Bone marrow (tissue), 2 donors: Measurements from ENCODE around the gene FOXC2.
"Not testable (repeated sequence)": the region's sequence is repeated elsewhere in the genome, so short reads cannot be mapped to it uniquely, and the experiment has no call there.

Experiments
- DNase-seq, 2 donors: peaks; one replicate each; lab custom pipeline; 2025; lab: John Stamatoyannopoulos, UW

The FOXC2 gene

DNA sequence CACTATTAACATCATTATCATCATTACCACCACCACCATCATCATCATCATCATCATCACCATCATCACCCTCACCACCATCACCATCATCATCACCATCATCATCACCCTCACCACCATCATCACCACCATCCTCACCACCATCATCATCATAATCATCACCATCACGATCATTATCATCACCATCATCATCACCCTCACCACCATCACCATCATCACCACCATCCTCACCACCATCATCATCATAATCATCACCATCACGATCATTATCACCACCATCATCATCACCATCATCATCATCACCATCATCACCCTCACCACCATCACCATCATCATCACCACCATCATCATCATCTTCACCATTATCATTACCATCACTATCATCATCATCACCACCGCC lies 21.3 kb downstream of the FOXC2 start:
- DNase-seq: not testable (repeated sequence)

DNA sequence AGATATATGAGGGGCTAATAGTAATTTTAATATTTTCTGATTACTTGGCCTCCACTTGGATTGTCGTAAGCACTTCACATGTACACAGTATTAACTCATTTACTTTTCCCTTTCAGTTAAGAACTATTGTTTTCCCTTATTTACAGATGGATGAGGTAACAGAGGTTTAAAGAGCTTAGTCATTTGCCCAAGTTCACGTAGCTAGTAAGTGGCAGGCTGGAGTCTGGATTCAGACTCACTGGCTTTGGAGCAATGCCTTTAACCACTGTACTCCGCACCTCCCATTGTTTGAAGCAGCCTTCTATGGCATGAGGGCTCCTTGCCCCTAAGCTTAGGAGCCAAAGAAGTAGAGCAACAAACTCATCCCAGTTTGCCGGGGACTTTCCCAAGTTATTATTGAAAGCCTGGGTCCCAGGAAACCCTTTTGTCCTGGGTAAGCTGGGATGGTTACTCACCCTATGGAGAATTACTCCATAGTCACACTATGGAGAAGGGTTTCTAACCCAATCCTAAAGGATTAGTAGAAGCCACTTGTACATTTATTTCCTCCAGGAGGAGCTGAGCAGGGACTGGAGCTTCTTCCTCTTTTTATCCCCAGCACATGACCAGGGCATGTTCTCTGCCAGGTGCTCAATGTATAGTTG lies 24.0 kb downstream of the FOXC2 start:
- no peak for DNase-seq

DNA sequence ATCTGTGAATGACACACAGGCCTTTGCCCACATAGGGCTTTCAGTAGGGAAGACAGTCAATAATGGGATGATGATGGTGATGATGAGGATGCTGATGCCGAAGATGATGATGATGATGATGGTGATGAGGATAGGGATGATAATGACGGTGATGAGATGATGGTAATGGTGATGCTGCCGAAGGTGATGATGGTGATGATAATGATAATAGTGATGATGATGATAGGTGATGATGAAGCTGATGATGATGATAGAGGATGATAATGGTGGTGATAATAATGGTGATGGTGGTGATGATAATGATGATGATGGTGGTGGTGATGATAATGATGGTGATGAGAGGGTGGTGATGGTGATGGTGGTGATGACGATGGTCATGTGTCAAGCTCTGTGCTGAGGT lies 24.6 kb downstream of the FOXC2 start:
- DNase-seq: no peak

DNA sequence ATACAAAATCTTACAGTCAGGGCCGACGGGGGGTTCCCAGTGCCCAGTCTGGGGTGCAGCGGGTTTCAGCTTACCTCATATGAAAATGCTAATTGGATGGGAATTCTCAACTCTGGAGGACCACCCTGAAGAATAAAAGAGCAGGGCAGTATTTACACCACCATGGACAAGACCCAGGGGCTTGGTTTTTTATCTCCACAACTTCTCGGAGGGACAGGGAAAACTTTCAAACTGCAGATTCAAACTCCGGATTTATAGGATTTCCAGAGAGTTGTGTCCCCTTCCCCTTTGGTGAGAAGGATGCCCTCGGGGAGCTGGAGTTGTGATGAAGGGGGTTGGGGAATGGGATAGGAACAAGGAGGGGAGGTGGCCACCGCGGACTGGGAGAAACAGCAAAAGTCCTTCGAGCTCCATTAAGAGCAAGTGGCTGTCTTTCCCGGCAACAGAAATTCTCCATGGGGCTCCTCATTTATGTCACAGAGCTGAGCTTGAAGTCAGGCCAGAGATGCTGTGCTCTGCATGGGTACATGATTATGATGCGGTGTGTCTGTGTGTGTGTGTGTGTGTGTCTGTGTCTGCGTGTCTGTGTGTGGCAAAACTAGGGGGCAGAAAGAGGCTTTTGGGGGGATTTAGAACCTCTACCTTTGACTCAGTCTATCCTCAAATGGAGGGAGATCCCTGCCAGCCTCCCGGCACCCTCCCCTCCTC lies 27.4 kb downstream of the FOXC2 start:
- no peak for DNase-seq

DNA sequence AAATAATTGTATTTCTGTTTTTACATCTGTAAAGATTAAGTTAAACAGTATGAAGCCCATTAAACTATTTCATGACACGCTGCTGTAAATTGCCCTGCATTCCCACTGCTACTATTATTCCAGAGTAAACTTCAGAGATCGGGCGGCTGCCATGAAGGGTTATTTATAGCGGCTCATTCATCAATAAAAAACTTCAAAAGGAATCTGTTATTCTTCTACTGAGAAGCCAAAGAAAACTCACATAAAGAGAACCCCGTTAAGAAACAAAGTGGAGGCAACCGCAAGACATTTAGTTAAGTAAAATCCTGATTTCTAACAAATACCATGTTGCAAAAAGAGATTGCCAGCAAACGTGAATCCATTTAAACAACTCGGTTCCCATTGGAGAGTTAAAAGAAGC lies 28.1 kb downstream of the FOXC2 start:
- DNase-seq: no peak

DNA sequence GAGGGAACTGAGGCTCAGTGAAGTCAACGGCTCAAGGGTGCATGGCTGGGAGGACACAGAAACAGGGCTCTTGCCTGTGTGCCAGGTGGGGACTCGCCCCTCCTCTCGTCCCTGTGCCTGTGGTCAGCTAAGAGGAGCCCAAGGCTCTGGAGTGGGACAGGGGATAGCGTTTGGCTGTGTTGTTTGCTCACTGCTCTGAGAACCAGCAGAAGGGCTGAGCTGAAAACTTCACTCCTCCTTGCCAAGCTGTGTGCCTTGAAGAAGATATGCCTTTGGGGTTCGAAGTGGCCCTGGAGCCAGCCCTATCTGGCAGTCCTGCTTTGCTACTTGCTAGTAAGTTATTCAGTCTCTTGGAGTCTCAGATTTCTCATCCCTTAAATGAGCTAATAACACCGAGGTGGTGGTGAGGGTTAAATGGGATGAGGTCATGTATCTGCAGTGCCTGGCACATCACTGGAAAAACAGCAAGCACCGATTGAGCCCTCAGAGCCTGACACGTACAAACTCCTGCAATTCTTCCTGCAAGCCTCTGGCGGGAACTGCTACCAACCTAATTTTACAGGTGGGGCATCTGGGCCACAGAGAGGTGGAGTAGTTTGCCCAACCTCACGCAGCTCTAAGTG lies 29.5 kb downstream of the FOXC2 start:
- DNase-seq: no peak

DNA sequence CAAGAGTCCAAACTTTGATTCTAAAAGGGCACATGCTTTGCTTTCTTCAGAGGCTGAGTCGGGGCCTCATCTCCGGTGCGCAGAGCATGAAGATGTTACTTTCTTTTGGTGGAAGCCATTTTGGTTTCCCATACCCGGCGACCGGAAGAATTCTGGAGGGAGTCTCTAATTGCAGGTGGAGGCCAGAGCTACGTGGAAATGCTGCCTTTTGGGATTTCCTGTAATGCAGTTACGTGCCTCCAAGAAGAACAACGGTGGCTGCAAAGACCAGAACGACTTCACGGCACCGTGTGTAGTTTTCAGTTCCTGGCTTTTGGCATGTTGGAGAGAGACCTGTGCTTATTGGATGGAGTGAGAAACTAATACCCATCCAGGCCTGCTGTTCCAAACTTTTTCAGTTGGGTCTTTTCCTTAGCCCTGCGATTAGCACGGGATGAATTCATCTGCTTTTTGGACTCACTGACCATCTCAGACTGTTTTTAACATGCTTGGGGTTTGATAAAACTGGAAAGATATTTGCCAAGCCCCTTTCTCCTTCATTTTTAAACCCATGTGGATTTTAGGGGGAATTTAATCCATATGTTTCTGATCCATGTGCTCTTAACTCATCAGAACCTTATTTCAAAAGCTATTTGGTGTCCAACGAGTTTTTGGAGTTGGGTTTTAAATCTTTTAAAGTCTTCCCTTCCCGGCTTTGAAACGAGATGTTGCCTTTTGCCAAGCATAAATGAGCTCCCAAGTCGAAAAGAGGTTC lies 30.7 kb downstream of the FOXC2 start:
- DNase-seq: no peak

DNA sequence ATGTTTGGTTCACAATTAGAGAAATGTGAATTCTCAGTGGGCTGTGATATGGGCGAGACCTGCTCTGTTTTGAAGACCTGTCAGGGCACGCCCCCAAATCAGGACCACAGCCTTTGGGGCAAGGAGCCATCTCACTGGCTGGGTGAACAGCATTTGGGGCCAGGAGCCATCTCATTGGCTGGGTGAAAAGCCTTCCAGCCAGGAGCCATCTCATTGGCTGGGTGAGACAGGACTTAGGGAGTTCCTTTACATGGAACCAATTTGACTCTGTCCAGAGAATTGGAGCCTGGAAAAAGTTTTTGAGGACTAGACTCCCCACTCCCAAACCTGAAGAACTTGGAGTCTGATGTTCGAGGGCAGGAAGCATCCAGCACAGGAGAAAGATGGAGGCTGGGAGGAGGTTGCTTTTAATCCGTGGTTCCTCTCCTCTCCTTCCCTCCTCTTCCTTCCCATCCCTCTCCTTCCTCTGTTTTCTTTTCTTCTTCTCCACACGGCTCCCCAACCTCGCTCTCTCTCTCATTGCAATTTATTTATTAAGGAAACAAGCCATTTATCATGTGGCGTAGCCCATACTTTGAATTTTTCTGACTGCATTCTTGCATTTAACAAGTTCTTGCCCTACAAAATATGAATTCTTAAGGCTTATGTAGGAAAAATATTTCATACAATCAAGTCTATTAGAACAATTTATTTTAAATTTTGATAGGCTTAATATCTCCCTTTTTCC lies 31.4 kb downstream of the FOXC2 start:
- no peak for DNase-seq

DNA sequence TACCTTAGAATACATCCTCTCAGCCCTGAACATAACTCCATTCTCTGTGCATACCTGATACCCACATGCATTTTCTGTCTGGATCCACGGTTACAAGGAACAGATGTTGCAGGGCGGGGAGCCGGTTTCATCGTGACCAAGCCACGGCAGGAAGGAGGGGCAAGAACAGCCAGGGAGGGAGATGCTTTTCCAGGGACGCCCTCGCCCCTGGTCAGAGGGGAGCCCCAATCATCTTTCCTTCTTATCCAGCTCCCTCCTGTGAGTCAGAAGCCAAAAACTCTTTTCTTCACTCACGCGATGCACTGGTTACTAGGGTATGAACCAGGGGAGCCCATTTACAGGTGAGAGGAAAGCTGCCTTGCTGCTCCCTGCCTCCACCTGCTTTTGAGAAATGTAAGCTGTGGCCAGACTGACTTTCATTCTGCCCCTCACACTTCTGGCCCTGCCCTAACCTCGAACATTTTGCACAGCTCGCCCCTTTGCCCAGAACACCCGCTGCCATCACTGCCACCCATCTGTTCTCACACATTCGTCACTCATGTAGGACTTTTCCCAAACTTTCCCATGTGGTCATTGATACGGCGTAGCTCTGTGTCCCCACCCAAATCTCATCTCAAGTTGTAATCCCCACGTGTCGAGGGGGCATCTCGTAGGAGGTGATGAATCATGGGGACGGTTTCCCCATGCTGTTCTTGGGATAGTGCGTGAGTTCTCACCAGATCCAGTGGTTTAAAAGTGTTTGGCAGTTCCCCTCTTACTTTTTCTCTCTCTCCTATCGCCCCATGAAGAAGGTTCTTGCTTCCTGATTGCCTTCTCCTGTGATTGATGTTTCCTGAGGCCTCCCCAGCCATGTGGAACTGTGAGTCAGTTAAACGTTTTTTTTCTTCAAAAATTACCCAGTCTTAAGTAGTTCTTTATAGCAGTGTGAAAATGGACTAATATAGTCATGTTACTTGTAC lies 32.3 kb downstream of the FOXC2 start:
- DNase-seq: no peak

DNA sequence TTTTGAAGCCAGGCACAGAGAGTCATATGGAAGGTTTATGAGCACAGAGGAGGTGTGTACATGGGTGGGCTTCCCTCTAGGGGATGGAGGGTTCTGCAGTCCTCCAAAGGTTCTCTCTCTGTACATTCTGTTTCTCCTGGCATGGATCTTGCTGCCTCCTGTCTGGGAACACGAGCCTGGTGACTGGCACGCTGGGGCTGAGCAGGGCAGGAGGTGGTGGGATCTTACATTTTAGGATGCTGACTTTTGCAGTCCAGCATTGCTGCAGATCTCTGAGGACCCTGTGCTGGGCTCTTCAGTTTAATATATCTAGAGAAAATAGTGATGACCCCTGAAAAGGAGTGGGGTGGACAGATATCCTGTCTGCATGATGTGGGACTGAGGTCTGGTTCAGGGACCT lies 34.7 kb downstream of the FOXC2 start:
- DNase-seq: no peak

DNA sequence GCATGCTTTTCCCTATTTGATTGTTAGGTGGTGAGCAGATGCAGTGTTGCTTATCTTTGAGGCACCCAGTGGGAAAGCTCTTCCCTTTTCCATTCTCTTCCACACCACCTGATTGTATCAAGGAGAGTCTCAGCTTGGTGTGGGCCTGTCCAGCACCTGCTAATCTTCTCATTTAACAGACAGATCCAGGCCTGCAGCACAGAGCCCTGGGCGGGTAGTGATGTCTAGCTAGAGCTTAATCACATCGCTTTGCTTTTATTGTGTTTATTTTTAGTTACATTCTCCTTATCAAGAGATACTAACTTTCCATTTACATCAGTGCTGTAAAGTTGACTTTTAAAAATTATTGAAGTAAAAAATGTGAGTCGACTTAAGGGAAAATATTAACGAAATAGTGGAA lies 35.9 kb downstream of the FOXC2 start:
- DNase-seq: no peak

DNA sequence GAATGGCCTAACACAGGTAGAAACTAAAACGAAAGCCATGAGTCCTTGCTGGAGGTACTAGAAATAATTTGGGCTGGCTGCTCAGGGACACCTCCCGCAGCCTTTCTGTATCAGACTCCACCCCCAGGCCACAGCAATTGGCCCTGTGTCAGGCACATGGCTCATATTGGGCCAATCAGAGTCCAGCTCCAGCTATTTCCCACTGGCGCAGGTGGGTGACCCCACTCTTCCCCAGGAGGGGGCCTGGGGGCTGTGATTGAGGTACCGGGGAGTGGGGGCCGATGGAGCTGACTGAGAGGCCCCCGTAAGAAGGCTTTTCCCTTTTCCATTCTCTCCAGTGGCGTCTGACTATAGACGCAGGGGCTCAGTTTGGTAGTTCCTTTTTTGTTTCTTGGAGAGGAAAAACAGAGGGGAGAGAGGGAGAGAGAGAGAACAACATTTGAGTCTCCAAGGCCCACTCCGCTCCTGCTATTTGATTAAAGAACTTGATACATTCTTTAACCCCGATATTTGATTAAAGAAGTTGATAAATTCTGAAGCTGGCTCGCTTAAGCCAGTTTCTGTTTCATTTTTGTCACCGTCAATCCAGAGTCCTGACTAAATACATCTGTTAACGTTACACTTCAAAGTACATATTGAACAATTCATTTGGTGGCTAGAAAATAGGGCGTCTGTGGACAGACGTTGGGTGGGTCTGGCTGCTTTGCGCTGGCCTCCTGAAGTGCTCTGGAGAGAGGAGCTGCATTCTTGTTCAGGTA lies 38.0 kb downstream of the FOXC2 start:
- DNase-seq: no peak

DNA sequence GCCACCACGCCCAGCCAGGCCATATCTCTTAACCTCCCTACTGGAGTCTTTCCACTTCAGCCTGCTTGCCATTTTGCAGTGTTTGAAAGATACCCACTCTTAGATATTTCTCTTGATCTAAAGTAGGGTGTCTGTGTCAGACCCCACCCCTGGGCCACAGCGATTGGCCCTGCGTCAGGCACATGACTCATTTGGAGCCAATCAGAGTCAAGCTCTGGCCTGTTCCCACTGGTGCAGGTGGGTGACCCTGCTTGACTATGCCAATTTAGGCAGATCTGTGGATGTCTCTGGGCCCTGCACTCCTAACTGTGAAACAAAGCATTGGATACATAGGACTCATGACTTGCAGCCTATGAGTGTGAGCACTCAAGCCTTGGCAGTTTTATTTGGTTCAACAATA lies 39.3 kb downstream of the FOXC2 start:
- DNase-seq: no peak

DNA sequence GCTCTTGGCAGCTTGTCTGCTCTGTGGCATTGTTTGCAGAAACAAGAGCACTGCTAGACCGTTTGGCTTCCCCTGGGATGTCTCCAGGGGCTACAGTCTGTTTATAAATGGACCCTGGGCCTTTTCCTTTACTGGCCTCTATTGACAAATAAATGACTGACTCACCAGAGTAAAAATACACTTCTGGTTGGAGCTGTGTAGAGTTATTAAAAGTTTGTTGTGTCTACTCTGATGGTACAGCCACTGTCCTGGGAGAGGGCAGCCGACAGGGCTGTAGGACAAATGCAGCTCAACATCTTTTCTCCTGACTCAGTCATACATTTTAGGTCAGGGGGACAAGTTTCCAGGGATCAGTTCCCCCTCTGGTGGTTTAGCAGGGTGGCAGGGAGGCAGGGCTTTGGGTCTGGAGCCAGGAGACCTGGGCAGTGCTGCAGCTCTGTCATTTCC lies 41.7 kb downstream of the FOXC2 start:
- no peak for DNase-seq

DNA sequence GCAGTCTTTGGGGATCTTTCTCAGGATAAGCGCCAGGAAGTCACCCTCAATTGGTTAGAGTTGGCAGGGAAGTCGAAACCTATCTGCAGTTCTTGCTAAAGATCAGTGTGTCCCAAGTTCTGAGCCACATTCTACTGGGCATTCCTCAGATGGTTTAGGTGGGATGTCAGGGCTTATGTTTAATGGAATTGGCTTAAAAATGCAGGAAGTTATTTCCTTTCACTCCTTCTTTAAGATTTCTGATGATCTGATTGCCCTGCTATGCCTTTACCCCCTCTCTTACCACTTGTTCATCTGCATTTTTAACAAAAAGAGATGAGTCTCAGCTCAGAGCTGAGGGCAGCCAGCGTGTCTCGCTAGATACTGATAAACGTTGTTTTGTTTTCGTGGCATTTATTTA lies 42.5 kb downstream of the FOXC2 start:
- DNase-seq: no peak

DNA sequence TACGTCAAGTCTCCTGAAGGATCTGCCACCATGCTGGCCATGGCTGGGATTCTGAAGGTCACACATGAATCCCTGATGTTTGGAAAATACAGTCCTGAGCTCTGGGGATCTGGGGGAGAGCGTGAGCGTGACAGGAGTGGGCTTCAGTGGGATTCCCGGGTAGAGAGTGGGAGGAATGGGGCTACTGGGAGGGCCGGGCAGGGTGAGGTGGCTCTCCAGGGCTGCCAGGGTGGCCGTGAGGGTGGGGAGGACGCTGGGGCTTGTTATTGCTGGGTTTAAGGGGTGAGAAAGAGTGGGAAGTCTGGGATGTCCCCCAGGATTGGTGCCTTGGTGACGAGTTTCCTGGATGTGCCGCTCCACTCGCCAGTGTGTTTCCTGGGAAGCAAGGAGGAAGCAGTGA lies 43.0 kb downstream of the FOXC2 start:
- no peak for DNase-seq

DNA sequence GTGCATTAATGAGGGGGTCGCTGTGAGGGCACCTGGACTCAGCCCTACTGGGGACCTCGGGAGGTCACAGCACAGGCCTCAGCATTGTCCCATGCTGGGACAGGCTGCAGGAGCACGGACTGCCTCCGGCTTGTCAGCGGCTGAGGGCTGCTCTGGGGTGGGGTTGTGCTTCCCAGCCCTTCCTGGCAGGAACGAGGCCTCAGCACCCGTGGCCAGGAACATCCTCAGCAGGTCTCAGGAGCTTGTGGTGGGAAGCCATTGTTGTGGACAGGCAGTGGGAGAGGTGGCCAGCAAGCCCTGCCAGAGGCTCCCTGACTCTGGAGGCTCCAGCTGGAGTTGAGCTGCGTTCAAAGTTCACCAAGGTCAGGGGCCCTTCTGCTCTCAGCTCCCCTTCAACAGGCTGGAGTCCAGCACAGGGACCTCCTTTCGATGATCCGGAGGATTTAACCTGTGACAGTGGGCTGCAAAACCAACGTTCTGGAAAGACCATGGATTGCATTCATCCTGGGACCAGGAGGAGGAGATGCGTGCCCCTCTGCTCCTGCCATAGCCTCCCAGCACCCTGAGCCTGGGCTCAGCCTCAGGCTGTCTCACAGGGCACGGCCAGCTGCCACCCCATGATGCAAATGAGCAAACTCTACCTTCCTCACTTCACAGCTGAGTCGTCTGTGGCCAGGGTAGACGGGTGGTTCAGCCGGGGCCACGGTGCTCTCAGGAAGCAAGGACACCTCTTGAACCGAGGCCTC lies 44.3 kb downstream of the FOXC2 start:
- DNase-seq: no peak

DNA sequence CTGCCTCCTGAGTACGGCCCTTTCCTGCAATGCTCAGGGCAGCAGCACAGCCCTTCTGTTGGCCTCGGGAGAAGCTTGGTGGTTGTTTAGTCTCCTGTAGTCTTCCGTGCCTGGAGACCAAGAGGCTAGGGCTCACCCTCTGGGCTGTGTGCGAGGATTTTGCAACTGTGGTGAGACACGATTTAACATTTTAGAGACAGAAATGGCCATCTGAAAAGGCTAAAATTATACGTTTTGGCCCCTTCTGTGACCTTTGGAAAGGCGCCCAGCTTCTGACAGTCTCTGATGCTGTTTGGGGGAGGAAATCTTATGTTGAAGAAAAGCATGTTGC lies 44.9 kb downstream of the FOXC2 start:
- DNase-seq: no peak

DNA sequence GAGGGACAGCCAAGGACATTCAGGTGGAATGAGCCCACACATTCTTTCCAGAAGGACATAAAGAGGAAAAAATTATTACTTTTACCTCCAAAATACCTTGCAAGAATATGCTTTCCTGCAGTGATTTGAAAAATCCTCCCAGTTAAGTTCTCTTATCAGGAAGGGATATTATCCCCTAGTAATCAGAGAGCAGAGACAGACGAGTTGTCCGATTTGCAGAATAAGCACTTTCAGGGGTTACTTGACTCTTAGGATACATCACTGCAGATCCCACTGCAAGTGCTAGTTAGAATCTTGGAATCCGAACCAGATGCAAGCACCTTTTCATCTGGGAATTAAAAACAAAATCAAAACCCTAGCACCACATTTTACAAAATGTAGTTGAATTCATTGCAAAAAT lies 45.3 kb downstream of the FOXC2 start:
- no peak for DNase-seq

DNA sequence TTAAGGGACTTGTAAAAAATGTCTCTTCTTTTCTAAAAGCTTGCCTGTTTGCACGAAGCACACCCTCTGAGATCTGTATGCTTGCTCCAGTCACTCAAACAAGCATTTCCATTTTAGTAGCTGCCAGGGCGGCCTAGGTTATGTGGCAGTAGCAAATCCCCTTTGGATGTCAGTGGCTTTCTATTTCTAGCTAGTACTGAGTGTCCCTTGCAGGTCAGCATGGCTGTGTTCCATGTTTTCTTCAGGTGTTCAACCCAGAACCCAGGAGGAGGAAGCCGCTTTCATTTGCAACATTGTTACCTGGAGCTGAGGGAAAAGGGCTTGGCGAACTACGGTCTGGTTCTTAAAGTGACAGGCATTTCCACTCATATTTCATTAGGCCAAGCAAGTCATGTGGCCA lies 48.1 kb downstream of the FOXC2 start:
- DNase-seq: no peak
